ENCODE data around the gene FOXP4. TPM values are rescaled to one million over a fixed set of nuclear protein-coding genes. Genes with fewer than 3 reads are reported as not detected.

Gene FOXP4
- total RNA-seq, 1 experiment from 2014 or later, result 2.3 TPM

- DNase-seq (ENCODE audit: low spot score), result no peak
- in situ Hi-C loops (cut with HindIII; ENCODE audit: low sequenced_read_pairs), result no loop called here
Observed at GRCh38 chr6:41648921-41649320, 102.7 kb downstream of the FOXP4 start.

GRCh38 chr6:41649596-41649995 lies 103.4 kb downstream of the FOXP4 start:
- in situ Hi-C loops (cut with HindIII; ENCODE audit: low sequenced_read_pairs), result no loop called here
- no peak for DNase-seq (ENCODE audit: low spot score)

- DNase-seq (ENCODE audit: low spot score), result no peak
- in situ Hi-C loops (cut with HindIII; ENCODE audit: low sequenced_read_pairs), result no loop called here
Observed at GRCh38 chr6:41650120-41650519, 103.9 kb downstream of the FOXP4 start.

- DNase-seq (ENCODE audit: low spot score), result no peak
- in situ Hi-C loops (cut with HindIII; ENCODE audit: low sequenced_read_pairs), result no loop called here
Observed at GRCh38 chr6:41651246-41651961, 105.2 kb downstream of the FOXP4 start.

Other genes with a start within 250 kb of the FOXP4 start
- not detected in 2 replicates for gene NCR2, start 210.8 kb upstream of the FOXP4 start, total RNA-seq (2014; rRNA removed; shearing (Covaris generic))
- 0.18 TPM in 1 of 2 replicates, not detected in the other for gene MDFI, start 92.1 kb downstream of the FOXP4 start, total RNA-seq (2014; rRNA removed; shearing (Covaris generic))
- gene TFEB, start 189.2 kb downstream of the FOXP4 start, total RNA-seq (2014; rRNA removed; shearing (Covaris generic)), result 6.7 and 9.8 TPM in 2 replicates
- gene PGC, start 201.0 kb downstream of the FOXP4 start, total RNA-seq (2014; rRNA removed; shearing (Covaris generic)), result not detected in 2 replicates
- 1.7 and 3.3 TPM in 2 replicates for gene FRS3, start 233.5 kb downstream of the FOXP4 start, total RNA-seq (2014; rRNA removed; shearing (Covaris generic))
- gene PRICKLE4, start 234.4 kb downstream of the FOXP4 start, total RNA-seq (2014; rRNA removed; shearing (Covaris generic)), result 7.7 TPM in 1 of 2 replicates, not detected in the other
- gene TOMM6, start 241.3 kb downstream of the FOXP4 start, total RNA-seq (2014; rRNA removed; shearing (Covaris generic)), result 199 and 283 TPM in 2 replicates

All from G401 (cell line).